Peyer's patch (tissue), 4 donors: ENCODE data around the gene SLC25A22.

Source experiments
- POLR2A ChIP-seq, 2 donors: fragments of 450-650 bp; IDR thresholded peaks; one replicate each; pipeline ENCODE4 v1.5.1; 2017; ENCODE audit warnings: antibody characterized with exemption in 2 of 2, mild to moderate bottlenecking in 2 of 2, moderate library complexity in 2 of 2
- TF ChIP-seq, protein P1 (sequence below), 6 experiments: fragments of 450-650 bp in 4 of 6; fragments of 200-600 bp in 2 of 6; sonication (generic) in 1 of 6; IDR thresholded peaks; one replicate each; pipeline ENCODE4 v1.5.1; 2017 to 2019; ENCODE audit warnings: antibody characterized with exemption in 6 of 6, mild to moderate bottlenecking in 3 of 6, moderate library complexity in 1 of 6

GRCh38 chr11:776561-777287, 21.4 kb downstream of the SLC25A22 start:
- no peak for TF ChIP-seq POLR2A (IDR thresholded peaks at IDR 0.05)
- TF ChIP-seq, protein P1, sequence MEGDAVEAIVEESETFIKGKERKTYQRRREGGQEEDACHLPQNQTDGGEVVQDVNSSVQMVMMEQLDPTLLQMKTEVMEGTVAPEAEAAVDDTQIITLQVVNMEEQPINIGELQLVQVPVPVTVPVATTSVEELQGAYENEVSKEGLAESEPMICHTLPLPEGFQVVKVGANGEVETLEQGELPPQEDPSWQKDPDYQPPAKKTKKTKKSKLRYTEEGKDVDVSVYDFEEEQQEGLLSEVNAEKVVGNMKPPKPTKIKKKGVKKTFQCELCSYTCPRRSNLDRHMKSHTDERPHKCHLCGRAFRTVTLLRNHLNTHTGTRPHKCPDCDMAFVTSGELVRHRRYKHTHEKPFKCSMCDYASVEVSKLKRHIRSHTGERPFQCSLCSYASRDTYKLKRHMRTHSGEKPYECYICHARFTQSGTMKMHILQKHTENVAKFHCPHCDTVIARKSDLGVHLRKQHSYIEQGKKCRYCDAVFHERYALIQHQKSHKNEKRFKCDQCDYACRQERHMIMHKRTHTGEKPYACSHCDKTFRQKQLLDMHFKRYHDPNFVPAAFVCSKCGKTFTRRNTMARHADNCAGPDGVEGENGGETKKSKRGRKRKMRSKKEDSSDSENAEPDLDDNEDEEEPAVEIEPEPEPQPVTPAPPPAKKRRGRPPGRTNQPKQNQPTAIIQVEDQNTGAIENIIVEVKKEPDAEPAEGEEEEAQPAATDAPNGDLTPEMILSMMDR (IDR thresholded peaks at IDR 0.05): no peak
